SKM-1 treated with dmso at 0.1 percent for 144 hours (cell line): ENCODE results near the gene COQ6.
"Not testable (repeated sequence)": the region's sequence is repeated elsewhere in the genome, so short reads cannot be mapped to it uniquely, and the experiment has no call there.

Experiments used
- DNase-seq: peaks from one replicate; lab custom pipeline; 2025; ENCODE audit not compliant: unreplicated experiment; lab: John Stamatoyannopoulos, UW

The COQ6 gene

DNA sequence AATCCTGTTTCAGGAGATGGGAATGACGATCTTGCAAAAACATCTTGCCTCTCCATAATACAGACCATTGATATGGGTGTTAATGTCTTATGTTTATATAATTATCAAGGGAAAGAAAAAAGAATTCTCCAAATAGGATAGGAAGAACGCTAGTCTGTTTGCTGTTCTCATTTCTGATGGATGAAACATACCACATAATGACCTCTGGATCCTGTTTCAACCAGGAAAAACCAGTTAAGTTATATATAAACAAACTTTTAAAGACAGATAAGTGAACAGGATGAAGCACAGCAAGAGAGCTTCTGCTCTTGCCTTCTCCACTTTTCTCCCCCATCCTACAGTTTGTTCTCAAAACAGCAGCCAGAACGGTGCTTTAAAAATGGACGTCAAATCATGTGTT is 27.8 kb downstream of the COQ6 start:
- DNase-seq, result no peak

DNA sequence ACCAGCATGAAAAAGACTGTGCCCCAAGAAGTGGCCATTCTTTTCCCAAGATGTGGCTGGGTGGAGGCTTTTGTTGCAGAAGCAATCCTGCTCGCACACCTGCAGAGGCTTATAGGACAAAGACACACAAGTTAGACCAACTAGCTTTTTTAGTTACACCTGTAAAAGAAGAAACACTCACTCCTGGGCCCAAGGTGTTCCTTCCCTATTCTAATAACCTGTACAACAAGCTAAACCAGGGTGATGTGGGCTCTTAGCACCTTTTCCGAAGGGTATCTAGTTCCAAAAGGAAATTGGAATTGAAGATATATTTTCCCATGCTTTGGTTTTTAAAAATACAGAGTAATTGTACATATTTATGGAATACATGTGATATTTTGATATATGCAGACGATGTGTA is 38.0 kb downstream of the COQ6 start:
- no peak for DNase-seq

DNA sequence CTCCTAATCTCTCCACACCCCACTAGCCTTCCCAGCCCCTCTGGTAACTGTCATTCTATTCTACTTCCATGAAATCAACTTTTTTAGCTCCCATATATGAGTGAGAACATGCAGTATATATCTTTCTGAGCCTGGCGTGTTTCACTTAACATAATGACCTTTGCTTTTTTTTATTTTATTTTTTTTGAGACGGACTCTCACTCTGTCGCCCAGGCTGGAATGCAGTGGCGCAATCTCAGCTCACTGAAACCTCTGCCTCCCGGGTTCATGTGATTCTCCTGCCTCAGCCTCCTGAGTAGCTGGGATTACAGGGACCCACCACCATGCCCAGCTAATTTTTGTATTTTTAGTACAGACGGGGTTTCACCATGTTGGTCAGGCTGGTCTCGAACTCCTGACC is 38.6 kb downstream of the COQ6 start:
- DNase-seq, result not testable (repeated sequence)

DNA sequence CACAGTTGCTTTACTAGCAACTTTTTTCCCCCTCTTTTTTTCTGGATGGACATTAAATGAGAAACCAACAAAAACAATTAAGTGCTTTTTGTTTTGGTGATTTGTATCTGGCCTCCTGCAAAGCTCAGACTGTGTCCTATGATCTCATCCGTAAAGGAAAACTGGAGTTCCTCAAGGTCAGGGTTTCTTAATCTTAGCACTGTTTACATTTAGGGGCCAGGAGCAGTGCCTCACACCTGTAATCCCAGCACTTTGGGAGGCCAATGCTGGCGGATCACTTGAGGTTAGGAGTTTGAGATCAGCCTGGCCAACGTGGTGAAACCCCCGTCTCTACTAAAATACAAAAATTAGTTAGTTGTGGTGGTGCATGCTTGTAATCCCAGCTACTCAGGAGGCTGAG is 41.0 kb downstream of the COQ6 start:
- no peak for DNase-seq

DNA sequence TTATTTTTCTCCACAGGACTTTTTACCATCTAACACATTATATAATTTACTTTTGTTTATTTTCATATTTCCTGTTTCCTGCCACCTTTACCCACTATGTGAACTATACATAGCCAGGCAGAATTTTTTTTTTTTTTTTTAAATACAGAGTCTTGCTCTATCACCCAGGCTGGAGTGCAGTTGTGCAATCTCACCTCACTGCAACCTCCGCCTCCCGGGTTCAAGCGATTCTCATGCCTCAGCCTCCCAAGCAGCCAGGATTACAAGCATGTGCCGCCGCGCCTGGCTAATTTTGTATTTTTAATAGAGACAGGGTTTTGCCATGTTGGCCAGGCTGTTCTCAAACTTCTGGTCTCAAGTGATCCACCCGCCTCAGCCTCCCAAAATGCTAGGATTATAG is 44.8 kb downstream of the COQ6 start:
- DNase-seq, result not testable (repeated sequence)

DNA sequence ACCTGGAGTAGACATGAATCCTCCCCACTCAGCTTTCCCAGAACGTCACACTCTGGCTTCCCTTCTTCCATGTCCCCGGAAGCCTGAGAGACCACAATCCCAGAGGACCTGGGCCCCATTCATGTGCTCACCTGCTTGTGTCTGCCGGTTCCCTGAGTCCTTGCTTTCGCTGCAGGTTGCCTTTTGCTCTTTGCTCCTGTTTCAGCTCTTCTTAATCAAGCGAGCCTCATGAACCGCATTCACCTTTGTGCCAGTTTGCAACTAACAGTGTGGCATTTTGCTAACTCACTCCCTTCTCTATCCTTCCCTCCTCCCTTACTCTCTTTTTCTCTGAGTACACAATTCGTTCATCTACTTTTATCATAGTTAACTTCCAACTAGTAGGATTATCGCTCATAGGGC is 45.9 kb downstream of the COQ6 start:
- no peak for DNase-seq

DNA sequence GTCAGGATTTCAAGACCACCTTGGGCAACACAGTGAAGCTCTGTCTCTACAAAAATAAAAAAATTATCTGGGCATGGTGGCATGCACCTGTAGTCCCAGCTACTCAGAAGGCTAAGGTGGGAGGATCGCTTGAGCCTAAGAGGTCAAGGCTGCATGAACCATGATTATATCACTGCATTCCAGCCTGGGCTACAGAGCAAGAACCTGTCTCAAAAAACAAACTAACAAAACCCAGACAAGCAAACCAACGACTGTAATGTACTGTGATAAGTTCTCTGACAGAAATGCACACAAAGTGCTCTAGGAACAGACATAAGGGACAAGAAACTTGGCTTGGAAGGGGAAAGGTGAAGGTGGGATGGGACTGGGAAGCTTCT is 46.6 kb downstream of the COQ6 start:
- DNase-seq, result no peak

DNA sequence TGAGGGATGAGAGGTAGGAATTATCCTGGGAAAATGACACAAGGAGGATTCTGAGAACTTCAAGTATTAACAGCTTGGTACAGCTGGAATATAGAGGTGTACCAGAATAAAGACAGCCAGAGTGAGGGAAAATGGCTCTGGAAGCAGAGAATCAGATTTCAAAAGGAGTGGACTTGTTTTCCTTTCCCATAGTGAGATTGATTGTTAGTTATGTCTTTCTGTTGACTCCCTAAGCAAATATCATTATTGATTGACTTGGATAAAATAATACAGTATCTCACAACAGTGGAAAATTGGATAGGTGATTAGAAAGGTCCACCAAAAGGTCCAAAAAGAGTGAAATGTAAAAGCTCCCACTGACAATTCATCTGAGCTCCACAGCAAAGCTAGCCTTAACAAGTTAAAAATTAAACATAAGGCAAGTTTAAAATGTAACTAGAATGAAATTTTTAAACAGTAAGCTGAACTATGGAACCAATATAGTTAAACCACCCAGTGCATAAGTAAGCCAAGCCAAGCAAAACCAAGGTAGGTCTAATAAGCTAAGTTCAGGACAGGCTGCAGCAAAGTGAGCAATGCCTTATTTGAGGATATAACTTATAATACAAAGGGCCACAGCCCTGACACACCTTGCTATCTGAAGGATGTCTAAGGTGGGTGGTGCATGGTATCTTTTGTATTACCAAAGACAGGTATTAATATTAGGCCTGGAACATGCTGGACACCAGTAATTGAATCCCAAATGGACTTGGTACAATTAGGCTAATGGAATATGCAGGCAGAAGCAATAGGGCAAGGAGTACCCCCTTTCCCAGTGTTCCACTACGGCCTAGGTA is 47.2 kb downstream of the COQ6 start:
- DNase-seq, result no peak

DNA sequence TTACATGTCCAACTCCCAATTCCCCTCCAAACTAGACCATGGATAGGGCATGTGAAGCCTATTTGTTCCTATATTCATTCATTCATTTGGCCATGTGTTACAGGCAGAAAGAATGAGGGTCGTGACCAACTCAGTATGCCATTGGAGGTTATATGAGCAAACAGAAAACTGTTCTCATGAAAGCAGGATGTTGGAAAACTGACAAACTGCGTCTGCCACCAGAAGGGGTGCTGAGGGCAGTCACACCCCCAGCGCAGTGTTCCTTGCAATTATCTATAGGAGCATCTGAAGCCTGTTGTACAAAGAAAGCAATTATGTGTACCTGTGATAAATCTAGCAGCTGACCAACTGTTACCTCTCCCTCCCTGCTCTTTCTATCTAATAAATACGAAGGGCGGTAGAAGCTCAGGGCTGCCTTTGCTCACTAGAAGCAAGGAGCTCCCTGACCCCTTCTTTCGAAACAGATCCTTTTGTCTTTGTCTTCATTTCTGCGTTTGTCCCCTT is 47.9 kb downstream of the COQ6 start:
- DNase-seq, result no peak

DNA sequence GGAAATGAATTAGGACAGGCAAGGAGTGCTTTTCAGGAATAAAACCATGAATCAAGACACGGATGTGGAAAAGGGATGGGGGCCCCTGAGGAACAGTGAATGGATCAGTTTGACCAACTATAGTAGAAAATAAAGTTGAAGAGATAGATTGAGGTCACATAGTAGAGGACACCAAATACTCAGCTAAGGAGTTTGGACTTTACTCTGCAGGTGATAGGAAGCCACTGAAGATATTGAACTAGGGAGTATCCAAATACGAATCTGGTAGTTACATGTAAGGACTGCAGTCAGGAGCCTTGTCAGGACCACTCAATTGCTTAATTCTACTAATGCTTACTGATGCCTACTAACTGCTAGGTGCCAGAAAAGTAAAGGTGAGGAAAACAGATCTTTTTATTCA is 48.6 kb downstream of the COQ6 start:
- no peak for DNase-seq

DNA sequence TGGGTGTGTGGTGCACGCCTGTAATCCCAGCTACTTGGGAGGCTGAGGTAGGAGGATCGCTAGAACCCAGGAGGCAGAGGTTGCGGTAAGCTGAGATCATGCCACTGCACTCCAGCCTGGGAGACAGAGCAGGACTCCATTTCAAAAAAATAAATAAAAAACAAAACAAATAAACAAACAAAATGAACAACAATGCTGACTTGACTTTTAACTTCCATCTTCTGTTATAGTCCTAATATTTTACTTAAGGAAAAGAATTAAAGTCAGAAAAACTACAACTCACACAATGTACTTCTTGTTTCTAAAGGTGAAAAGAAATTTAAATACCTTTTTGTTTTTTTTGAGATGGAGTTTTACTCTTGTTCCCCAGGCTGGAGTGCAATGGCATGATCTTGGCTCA is 55.6 kb downstream of the COQ6 start:
- not testable (repeated sequence) for DNase-seq

DNA sequence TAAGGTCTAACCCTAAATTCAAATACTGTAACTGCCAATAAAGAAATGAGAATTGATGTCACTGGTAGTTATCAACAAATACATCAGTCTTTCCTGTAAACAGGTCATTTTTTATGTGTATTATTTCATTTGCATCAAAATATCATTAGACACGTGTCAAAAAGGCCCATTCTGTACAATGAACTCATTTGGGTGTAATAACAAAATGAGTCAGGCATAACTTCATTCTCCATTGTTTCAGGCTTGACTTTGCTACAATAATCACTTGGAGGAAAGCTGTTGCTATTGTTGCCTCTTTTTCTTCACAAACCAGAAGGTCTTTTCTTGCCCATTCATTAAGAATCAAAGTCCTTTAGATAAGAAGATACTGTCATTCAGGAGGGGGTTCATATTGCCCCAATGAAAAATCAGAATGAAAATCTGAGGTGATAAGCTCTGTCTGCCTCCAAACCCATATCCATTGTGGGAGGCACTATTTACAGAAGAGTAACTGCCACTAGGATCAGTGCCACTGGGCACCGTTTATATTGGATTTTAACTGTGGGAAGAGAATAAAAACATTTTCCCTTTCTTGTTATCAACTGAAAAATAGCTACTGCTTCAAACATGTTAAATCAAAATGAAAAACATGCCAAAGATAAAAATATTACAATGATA is 58.9 kb downstream of the COQ6 start:
- no peak for DNase-seq
